SKM-1 (cell line): ENCODE data around the gene ZNF653.
"Not testable (repeated sequence)": the region's sequence is repeated elsewhere in the genome, so short reads cannot be mapped to it uniquely, and the experiment has no call there.

Source experiments
- DNase-seq: peaks from one replicate; lab custom pipeline; 2025; ENCODE audit not compliant: unreplicated experiment; lab: John Stamatoyannopoulos, UW

ZNF653 gene

DNA sequence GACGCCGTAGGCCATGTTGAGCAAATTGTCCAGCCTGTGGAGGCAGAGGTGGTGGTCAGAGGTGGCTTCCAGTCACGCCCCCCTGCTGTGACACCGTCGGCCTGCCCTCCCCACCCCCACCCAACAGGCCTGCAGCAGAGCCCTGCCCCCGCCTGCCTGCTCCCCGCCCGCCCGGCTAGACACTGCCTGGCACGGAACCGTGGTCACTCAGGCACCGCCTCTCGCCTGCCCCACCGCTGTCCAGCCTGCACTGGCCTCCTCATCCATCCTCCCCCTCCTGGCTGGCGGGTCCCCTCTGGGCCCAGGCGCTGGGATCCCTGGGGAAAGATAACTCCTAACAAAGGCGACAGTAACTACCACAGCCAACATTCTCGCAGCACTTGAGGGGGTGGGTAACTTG lies 48.5 kb downstream of the ZNF653 start:
- no peak for DNase-seq

DNA sequence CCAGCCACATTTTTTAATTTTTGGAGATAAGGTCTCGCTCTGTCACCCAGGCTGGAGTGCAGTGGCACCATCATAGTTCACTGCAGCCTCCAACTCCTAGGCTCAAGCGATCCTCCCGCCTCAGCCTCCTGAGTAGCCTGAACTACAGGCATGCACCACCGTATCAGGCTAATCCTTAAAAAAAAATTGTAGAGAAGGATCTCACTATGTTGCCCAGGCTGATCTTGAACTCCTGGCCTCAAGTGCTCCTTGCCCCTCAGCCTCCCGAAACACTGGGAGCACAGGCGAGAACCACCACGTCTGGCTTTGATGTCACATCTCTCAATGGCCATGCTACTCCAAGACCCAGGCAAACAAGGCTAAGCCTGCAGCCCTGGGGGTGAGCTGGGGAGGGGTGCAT lies 49.0 kb downstream of the ZNF653 start:
- no peak for DNase-seq

DNA sequence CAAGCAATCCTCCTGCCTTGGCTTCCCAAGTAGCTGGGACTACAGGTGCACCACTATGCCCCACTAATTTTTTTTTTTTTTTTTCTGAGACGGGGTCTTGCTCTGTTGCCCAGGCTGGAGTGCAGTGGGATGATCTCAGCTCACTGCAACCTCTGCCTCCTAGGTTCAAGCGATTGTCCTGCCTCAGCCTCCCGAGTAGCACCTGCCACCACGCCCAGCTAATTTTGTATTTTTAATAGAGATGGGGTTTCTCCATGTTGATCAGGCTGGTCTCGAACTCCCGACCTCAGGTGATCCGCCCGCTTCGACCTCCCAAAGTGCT lies 50.4 kb downstream of the ZNF653 start:
- DNase-seq = not testable (repeated sequence)

DNA sequence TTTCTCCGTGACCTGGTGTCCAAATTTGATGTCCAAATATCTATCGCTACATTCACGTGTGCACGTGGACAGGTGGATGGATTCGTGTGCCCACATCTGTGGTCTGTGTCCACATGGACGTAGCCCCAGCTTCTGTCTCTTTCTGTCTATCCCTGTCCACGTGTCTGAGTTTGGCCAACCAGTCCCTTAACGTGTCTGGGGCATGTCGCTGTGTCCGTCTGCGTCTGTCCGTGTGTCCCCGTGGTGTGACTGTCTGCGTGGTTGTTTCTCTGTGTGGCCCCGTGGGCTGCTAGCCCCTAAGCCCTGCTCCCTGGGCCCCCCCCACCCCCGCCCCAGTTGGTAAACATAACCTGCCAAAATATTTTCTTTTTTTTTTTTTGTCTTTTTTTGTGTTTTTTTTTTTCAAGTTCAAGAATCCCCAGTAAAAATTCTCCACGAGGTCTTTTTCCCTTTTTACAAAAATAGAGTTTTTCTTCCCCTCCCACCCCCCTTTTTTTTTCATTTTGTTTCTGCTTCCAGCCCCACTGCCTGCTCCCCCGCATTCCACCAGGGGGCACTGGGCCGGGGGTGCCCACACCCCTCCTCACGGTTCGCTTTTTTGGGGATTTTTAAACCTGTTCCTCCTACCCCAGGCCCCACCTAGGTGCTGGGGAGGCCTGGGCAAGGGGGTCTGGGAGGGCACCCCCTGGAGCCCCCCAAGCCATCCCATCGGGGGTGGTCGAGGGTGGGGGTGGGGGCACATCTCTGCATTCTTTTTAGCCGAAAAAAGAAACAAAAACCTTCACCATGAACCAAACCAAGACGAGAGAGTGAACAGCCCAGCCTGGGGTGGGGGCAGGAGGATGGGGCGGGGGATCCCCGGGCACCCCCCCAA lies 51.9 kb downstream of the ZNF653 start:
- no peak for DNase-seq

DNA sequence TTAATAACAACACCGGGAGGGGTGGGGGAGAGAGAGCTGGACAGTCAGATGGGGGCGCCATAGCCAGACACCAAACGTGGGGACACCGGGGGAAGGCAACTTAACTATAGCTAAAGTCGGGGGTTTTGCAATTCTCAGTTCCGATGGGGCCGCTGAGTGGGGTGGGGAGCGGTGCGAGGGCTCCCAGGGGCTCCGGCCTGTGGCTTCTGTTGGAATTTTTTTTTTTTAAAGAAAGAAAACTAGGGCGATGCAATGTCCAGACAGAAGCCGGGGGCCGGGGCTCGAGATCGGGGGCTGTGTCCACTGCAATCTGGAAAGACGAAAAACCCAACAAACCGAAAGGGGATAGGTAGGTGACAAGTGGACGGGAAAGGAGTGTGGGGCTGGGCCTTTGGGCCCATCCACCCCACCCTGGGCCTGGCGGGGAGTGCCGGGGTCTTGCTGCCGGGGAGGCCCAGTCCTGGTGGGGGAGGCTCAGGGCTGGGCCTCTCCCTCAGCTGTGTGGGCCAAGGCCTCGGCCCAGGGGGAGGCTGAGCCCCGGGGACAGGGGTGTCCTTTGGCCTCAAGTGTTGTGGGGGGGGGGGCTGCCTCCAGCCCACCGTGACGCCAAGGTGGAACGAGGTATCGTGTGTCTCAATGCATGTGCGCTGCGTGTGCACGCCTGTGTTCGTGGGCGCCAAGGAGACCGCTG lies 52.9 kb downstream of the ZNF653 start:
- DNase-seq = no peak

DNA sequence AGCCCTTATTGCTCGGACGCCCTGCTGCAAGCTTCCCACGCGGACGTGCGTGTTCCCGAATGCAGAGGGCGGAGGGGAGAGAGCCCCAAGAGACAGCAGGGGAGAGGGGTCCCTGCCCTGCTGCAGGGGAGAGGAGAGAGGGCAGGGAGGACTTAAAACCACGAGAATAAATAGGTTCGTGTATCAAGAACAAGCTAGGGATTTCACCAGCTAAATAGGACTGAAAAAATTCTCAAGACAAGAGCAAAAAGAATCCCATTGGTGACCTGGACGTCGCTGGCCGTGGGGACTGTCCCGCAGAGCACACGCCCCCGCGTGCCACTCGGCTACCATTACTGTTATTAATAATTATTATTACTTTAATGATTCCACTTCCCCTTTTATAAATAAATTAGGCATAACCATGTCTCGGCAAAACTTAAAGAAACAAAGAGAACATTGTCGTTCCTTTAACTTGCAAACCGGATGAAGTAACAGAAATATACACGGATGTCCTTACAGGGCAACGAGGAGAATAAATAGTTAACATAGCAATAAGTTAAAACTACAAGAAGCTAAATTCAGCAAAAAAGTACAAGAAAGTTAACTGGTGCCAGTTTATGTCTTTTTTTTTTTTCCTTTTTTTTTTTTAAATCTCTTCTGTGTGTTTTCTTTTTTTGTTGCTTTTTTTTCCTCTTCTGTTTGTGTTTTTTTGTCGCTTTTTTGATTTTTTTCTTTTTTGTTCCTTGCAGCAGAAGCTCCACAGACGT lies 53.6 kb downstream of the ZNF653 start:
- DNase-seq = no peak

DNA sequence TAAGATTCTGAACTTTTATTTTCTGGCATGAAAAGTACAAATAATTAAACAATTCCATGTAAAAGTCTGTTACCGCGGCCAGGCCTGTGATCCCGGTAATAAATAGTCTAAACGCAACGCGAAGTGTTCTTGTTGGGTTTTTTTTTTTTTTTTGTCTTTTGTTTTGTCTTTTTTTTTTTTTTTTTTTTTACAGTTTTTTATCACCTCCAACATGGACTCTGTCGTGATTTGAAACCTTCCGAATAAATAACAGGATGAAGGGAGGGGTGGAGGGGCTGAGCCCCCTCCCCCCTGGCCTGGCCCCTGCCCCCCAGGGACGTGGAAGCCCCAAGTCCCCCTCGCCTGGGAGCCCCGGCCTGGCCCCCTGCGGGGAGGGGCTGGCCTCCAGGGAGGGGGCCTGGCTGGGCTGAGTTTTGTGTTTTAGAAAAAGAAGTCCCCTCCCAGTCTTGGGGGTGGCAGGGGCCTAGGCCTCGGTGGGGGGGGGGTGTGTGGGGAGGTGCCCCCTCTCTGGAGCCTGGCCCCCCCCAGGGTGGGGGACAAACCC lies 54.2 kb downstream of the ZNF653 start:
- DNase-seq = no peak

DNA sequence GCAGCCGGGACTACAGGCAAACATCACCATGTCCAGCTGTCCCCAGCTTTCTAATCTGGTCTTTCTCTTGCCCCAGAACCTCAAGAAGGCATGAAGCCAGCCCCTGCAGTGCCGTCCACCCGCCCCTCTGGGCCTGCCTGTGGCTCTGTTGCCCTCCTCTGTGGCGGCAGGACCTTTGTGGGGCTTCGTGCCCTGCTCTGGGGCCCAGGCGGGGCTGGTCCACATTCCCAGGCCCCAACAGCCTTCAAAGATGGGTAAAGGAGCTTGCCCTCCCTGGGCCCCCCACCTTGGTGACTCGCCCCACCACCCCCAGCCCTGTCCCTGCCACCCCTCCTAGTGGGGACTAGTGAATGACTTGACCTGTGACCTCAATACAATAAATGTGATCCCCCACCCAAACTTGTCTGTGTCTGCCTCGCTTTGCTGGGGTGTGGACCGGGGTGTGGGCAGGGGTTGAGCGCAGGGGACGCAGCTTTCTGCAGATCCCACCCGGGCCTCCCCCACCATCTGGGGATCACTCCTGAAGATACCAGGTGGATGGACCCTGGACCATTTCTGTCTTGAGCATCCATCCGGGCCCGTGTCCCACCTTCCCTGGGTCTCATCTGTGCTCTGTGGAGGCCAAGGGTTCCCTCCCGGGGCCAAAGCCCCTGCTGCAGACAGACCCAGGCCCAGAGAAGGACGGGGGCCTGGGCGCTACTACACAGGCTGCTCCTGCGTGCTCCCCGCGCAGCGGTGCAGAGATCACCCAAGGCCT lies 54.9 kb downstream of the ZNF653 start:
- DNase-seq = no peak

DNA sequence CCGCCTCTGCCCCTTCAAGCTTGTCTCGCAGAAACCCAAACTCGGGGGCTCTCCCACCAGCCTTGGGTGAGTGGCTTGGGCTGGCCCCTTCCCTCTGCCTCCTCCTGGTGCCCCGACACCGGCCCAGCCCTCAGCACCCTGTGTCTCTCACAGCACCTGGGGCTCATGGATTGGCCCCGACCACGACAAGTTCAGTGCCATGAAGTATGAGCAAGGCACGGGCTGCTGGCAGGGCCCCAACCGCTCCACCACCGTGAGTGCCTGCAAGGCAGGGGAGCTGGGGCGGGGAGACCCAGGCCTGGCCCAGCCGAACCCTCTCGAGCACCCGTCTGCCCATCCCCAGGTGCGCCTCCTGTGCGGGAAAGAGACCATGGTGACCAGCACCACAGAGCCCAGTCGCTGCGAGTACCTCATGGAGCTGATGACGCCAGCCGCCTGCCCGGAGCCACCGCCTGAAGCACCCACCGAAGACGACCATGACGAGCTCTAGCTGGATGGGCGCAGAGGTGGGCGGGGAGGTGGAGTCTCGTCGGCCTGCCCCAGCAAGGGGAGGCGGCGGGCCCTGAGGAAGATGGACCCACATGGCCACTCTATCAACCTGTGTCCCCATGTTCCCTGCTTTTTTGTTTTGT lies 56.6 kb downstream of the ZNF653 start:
- no peak for DNase-seq

DNA sequence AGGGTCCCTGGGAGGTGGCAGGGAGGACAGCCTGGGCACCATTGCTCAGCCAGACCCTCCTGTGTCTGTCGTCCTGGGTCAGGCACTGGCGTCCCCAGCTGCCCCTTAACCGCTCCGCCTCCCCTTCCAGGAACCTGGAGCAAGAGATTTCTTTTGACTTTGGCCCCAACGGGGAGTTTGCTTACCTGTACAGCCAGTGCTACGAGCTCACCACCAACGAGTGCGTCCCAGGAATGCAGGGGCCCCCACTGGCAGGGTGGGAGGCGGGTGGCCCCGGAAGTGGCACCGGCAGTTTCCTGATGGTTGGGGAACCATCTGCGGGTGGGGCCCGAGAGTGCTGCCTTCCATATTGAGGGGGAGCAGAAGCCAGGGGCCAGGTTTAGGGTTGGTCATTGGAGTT lies 57.2 kb downstream of the ZNF653 start:
- no peak for DNase-seq

DNA sequence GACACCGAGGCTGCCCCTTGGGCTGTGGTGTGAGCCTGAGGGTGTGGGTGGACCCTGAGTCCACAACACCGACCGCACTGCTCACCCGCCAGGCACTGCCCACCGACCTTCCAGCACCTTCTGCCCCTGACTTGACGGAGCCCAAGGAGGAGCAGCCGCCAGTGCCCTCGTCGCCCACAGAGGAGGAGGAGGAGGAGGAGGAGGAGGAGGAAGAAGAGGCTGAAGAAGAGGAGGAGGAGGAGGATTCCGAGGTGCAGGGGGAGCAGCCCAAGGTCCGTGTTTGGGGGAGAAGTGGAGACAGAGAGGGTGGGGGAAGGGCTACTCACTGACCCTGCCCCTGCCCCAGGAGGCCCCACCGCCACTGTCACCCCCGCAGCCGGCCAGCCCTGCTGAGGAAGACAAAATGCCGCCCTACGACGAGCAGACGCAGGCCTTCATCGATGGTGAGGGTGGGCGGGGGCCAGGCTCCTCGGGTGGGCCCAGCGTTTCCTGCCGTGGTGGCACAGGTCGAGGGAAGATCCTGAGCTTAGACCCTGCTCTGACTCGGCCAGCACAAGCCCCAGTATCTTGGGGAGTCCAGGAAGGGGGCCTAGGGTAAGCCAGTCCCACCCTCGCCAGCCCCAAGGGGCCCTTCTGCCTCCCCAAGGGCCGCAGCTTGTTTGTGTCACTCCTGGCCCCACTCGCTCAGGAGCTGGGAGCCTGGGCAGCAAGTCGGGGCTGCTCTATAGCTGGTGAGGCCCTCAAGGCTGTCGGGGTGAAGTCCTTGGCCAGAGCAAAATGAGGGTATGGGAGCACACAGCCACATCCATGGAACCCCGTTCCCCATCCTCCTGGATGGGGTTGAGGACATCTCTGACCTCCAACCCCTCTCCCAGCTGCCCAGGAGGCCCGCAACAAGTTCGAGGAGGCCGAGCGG lies 58.0 kb downstream of the ZNF653 start:
- no peak for DNase-seq

DNA sequence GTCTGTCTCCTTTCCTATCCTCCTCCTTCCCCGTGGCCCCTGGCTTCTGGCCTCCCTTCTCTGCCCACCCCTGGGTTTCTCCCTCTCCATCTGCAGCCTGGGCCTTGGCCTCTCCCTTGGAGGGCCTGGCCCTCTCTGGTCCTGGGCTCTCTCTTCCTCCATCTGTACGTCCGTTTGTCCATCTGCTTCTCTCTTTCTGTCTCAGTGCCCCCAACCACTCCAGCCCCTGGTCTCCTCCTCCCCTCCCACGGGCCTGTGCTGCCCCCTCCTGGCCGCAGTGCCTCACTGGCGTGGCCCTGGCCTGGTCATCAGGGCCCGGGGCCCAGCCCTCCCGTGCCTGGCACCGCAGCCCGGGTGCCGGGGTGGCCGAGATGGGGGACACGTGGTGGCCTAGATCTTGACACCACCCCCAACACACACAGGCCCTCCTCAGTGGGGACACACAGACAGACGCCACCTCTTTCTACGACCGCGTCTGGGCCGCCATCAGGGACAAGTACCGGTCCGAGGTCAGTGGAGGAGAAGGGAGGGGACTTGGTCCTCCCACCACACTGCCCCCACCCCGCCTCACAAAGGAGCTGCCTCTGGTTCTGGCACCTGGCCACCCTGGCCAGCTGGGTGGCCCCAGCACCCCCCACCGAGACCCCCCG lies 58.9 kb downstream of the ZNF653 start:
- DNase-seq = no peak

DNA sequence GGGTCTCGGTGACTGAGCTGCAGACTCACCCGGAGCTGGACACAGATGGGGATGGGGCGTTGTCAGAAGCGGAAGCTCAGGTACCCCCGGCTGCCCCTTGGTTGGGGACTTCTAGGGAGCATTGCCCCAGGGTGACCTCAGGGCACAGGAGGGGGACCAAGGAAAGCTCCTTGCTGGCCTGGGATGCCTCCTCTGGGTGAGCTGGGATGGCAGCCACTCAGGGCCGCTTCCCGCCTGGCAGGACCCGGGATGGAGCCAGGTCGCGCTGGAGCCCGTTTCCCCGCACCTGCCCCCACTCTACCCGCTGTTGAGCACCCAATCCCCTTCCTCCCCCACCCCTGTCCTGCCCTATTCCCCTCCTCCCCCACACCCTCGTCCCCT lies 59.4 kb downstream of the ZNF653 start:
- DNase-seq = no peak

DNA sequence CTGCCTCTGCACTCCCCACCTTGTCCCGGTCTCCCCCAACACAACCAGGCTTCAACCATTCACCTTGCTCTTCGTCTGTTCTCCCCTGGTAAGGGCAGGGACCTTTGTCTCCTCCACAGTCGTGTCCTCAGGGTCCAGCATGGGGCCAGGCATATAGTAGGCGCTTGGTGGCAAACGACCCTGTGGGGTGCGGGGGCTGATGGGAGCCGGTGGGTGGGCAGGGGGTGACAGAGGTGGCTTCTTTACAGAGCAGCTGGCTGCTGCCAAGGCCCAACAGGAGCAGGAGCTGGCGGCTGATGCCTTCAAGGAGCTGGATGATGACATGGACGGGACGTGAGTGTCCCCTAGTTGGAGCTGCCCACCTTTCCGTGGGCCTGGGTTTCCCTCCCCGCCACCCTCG lies 60.5 kb downstream of the ZNF653 start:
- DNase-seq = no peak

DNA sequence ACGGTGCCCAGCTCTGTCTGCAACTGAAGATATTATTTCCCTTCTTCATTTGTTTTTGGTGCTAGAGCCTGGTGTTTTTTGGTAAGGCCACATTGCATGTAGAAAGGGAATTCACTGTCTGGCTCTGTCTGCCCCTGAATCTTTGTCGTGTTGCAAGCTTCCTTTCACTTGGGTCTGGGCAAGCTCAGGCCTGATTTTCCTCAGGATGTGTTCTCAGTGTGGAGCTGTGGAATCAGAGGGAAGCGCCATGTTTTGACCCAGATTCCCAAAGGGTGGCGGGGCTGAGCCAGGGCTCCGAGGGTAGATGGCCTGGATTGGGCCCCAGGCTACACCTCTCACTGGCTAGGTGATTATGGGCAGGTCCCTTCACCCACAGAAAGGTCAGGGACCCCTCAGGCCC lies 61.6 kb downstream of the ZNF653 start:
- no peak for DNase-seq

DNA sequence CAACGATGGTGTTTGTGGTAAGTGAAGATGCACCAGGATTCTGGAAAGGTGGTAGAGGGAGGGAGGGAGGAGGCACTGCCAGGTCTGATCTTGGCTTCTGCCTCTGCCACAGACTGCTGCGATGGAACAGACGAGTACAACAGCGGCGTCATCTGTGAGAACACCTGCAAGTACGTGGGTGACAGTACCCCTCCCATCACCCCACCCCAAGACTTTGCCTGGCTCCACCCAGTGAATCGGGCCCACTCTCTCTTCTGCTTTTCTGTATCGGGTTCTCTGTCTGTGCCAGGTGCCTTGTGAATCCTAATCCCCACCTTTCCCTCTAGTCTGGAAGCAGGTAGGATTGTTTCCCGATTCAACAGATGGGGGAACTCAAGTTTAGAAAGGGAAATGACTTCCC lies 67.7 kb downstream of the ZNF653 start:
- no peak for DNase-seq

DNA sequence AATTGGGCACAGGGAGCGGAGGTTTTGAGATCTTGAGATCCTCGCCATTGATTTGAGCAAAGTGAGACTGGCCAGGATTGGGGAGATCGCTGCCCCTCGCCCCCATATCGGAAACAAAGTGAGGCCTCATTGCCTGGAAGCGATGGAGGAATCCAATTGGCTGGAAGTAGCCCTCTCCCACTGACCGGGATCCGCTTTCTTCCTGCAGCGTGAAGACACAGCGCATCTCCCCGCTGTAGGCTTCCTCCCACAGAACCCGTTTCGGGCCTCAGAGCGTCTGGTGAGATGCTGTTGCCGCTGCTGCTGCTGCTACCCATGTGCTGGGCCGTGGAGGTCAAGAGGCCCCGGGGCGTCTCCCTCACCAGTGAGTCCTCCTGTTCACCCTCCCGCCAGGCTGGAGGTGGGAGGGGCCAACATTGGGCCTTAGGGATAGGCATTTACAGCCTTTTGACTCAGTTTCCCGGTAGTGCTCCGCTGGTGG lies 69.8 kb downstream of the ZNF653 start:
- no peak for DNase-seq

DNA sequence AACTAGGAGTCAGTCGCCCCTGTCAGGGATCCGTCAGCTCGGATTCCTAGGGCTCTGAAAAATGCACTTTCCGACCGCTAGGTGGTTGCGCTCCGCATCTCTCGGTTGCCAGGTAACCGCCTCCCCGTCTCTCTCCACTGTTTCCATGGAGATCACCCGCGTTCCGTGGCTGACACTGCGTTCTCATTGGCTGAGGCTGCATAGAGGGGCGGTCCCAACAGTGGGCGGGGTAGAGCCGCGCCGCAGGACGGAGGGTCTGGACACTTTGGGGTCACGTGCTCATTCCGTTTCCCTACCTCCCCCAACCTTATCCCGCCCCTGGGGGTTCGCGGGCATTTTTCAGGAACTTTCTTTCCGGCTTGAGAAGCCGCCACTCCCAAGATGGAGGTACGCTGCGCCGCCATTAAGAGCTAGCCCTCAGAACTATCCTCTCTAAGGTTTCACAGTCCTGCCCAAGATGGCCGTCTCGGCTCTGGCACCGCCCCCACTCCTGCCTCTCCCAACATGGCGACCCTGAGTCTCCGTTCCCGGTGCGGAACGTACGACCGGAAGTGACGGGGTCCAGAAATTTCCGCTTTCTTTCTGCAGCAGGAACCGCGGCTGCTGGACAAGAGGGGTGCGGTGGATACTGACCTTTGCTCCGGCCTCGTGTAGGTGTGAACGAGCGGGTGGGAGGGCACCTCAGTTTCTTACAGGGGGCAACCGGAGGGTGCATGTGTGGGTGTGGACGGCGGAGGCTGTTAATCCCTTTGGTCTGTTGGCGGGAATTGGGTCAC lies 70.4 kb downstream of the ZNF653 start, which contains the start of the genes ODAD3 and PRKCSH:
TSS of gene ODAD3 (minus strand) at position 65 of the 776 bp plus-strand sequence. CDS start 105 bp downstream, outside the sequence.
TSS of gene PRKCSH (plus strand) at position 579 of the 776 bp plus-strand sequence. CDS start 483 bp downstream, outside the sequence.
- DNase-seq = peak; percentile 99
